HepG2 (cell line): ENCODE results near the gene MASP2. TPM values are rescaled to one million over a fixed set of nuclear protein-coding genes. Genes with fewer than 3 reads are reported as not detected.

Experiments
- ATAC-seq: fragments of 200-7000 bp; cut with Tn5 transposase; 3 replicates; pipeline ENCODE4 v1.9.1; 2020; ENCODE audit warnings: mild to moderate bottlenecking, moderate library complexity
- BruUV-seq: library from RNA; stranded (reverse); fragments of 400-500 nt; replicated peaks from 2 replicates; lab custom pipeline; 2021; lab: Mats Ljungman, UMichigan
- CTCF ChIA-PET: fragments of 300-600 bp; formaldehyde crosslinking; extraction: SDS; loops from one replicate; lab custom pipeline; 2021; ENCODE audit warnings: low total read pairs, inconsistent platforms, low intra/inter-chr PET ratio; lab: Yijun Ruan, JAX
- POLR2A ChIA-PET: fragments of 350-600 bp; sonication (Branson Sonifier 250); formaldehyde crosslinking; loops from one replicate; lab custom pipeline; 2020; ENCODE audit warnings: antibody characterized with exemption, inconsistent platforms; lab: Yijun Ruan, JAX
- DNase-seq: peaks from one replicate; pipeline ENCODE4 v3.0.0-alpha.2; 2015; ENCODE audit warnings: low spot score
- FAIRE-seq: peaks from 3 replicates; lab custom pipeline; 2011; peaks lifted over from hg19 to GRCh38; lab: Jason Lieb, UNC
- H2AFZ ChIP-seq: one replicate; pipeline ENCODE4 v1.6.1; 2011; ENCODE audit warnings: low read length, inconsistent platforms
- H3K27ac ChIP-seq: fragments of 300-600 bp; 3 replicates; pipeline ENCODE4 v1.8.0; 2011; ENCODE audit warnings: mixed run types, mild to moderate bottlenecking, mixed read lengths, low read length, inconsistent platforms; ENCODE audit not compliant: insufficient read depth; ENCODE audit errors: extremely low read length
- H3K27me3 ChIP-seq, 2 experiments: fragments of 200-600 bp in 1 of 2; 2 replicates in 1 of 2; 3 replicates in 1 of 2; pipeline versions ENCODE4 v1.6.0 to v1.8.0; 2011; ENCODE audit warnings: low read length in 2 of 2, mild to moderate bottlenecking in 2 of 2, moderate library complexity in 2 of 2, inconsistent platforms in 1 of 2; ENCODE audit not compliant: insufficient read depth in 2 of 2, control insufficient read depth in 1 of 2
- H3K36me3 ChIP-seq, 2 experiments: fragments of 200-600 bp in 1 of 2; replicated peaks in 1 of 2; 2 replicates in 1 of 2; 3 replicates in 1 of 2; pipeline versions ENCODE4 v1.5.1 to v1.8.0; 2011; ENCODE audit warnings: low read length in 2 of 2, inconsistent platforms in 1 of 2; ENCODE audit not compliant: insufficient read depth in 2 of 2, control insufficient read depth in 1 of 2
- H3K4me1 ChIP-seq: 2 replicates; pipeline ENCODE4 v1.5.1; 2012; ENCODE audit warnings: low read length, inconsistent platforms; ENCODE audit not compliant: insufficient read depth
- H3K4me2 ChIP-seq: 2 replicates; pipeline ENCODE4 v1.6.0; 2011; ENCODE audit warnings: low read depth, low read length, inconsistent platforms
- H3K4me3 ChIP-seq, 3 experiments: fragments of 200-600 bp in 1 of 3; sonication (generic), shearing (Covaris generic) in 1 of 3; replicated peaks in 1 of 3; 2 replicates each; pipeline ENCODE4 v1.5.1; 2011 to 2016; ENCODE audit warnings: low read length in 3 of 3, inconsistent platforms in 2 of 3, low read depth in 2 of 3, mild to moderate bottlenecking in 2 of 3, control low read depth in 1 of 3, mixed read lengths in 1 of 3; ENCODE audit not compliant: insufficient read depth in 1 of 3
- H3K79me2 ChIP-seq: one replicate; pipeline ENCODE4 v1.6.1; 2011; ENCODE audit warnings: low read length, inconsistent platforms; ENCODE audit not compliant: insufficient read depth
- H3K9ac ChIP-seq: 2 replicates; pipeline ENCODE4 v1.6.0; 2011; ENCODE audit warnings: mild to moderate bottlenecking, low read depth, low read length, inconsistent platforms; ENCODE audit not compliant: insufficient read depth
- H3K9me3 ChIP-seq: 2 replicates; pipeline ENCODE4 v1.5.1; 2012; ENCODE audit warnings: mild to moderate bottlenecking, low read length
- H4K20me1 ChIP-seq: 2 replicates; pipeline ENCODE4 v1.6.0; 2011; ENCODE audit warnings: inconsistent platforms, mild to moderate bottlenecking, low read length, moderate library complexity; ENCODE audit not compliant: insufficient read depth
- HINFP ChIP-seq: sonication (generic); formaldehyde crosslinking; IDR thresholded peaks from 2 replicates; pipeline ENCODE4 v1.4.0; 2020; ENCODE audit warnings: low read depth, mild to moderate bottlenecking, missing genetic modification reagents
- SMAD3 ChIP-seq: sonication (generic); formaldehyde crosslinking; IDR thresholded peaks from 2 replicates; pipeline ENCODE4 v1.4.0; 2020; ENCODE audit warnings: missing genetic modification reagents
- ZC3H4 ChIP-seq: sonication (generic); formaldehyde crosslinking; IDR thresholded peaks from 2 replicates; pipeline ENCODE4 v1.4.0; 2020; ENCODE audit warnings: missing genetic modification reagents, borderline replicate concordance
- ZNF512B ChIP-seq: sonication (generic); formaldehyde crosslinking; IDR thresholded peaks from 2 replicates; pipeline ENCODE4 v1.5.1; 2020; ENCODE audit warnings: missing genetic modification reagents, mild to moderate bottlenecking, borderline replicate concordance
- ZNF552 ChIP-seq: sonication (generic); formaldehyde crosslinking; IDR thresholded peaks from 2 replicates; pipeline ENCODE4 v1.9.0; 2022; ENCODE audit warnings: missing genetic modification reagents, mild to moderate bottlenecking, borderline replicate concordance
- WGBS: methylation state at CpG from one replicate; pipeline ENCODE4 v1.1.6; 2017; ENCODE audit warnings: low lambda C conversion rate; 5-methylcytosine and 5-hydroxymethylcytosine counted together
- in situ Hi-C: cut with HindIII; loops from 2 replicates; pipeline ENCODE4 v1.10.0; 2017; ENCODE audit warnings: low pct_unique_long_range_greater_than_20kb; ENCODE audit not compliant: extremely low pct_ligation_motif_present
- intact Hi-C: fragments of 100-400 bp; cut with micrococcal nuclease; formaldehyde crosslinking; loops from one replicate; pipeline ENCODE4 v1.10.0; 2022; ENCODE audit not compliant: unreplicated experiment
- polyA plus RNA-seq, 8 experiments: library from polyadenylated mRNA; depleted of rRNA in 3 of 8; stranded (reverse) in 7 of 8; unstranded in 1 of 8; fragments of >200 nt; fragmentation: Illumina TruSeq in 4 of 8; extraction: Trizol in 4 of 8; gene quantifications; 2 replicates each; pipeline versions ENCODE4 v1.2.1 to v1.2.3, GENCODE V29; 2011 to 2016; ENCODE audit warnings: low read depth in 4 of 8, missing spikeins in 1 of 8, mixed read lengths in 1 of 8; ENCODE audit not compliant: insufficient read depth in 1 of 8
- total RNA-seq, 5 experiments: library from RNA; depleted of rRNA; stranded (reverse); fragments of >200 nt; fragmentation: Illumina TruSeq; extraction: Trizol; gene quantifications; 2 replicates each; pipeline ENCODE4 v1.2.3, GENCODE V29; 2016; ENCODE audit warnings: low read depth in 1 of 5

The MASP2 gene
- total and polyA plus RNA-seq, 2 of the 13 experiments (the other 11 are each of a cell fraction or from before 2014, with no cell fraction given), result 7.1 to 11.8 TPM

GRCh38 chr1:10996100-10996499 is 50.9 kb downstream of the MASP2 start:
- Histone ChIP-seq H3K4me2 (no peak overlapping the region), H3K4me1 (no peaks in the 10 kb centered on the region), H4K20me1 (no peaks in the 10 kb centered on the region), H3K9me3 (peaks cover 6% of the 10 kb centered on the region; the same call in 1 of the 2 replicates), H3K36me3 (no peaks in the 10 kb centered on the region), H3K27ac (no peak overlapping the region), H3K9ac (no peak overlapping the region), H3K4me3 (no peak overlapping the region), H3K27me3 (0 out of 5 replicates have a peak, but pooled peaks cover 0 to 5% of the 10 kb centered on the region in 2 experiments), H2AFZ (no peak overlapping the region), H3K79me2 (no peaks in the 10 kb centered on the region)
- ATAC-seq, result no peak
- ChIA-PET CTCF (no interaction called here), POLR2A (no interaction called here)
- no peak for FAIRE-seq
- intact Hi-C loops (no loop called here), in situ Hi-C loops (no loop called here)
- DNase-seq, result no peak
- WGBS, result 72% methylated on average over 3 of the region's 3 CpGs
- TF ChIP-seq ZNF552 (no peak), ZC3H4 (CRISPR knock-in tag) (no peak), ZNF512B (CRISPR knock-in tag) (no peak), SMAD3 (CRISPR knock-in tag) (no peak), HINFP (CRISPR knock-in tag) (no peak)
- no TSS peak for BruUV-seq
